GM12878 (cell line): ENCODE measurements around the gene CSAD. TPM values are rescaled to one million over a fixed set of nuclear protein-coding genes. Genes with fewer than 3 reads are reported as not detected.

Source experiments
- ATAC-seq: fragments of 200-7000 bp; cut with Tn5 transposase; 3 replicates; pipeline ENCODE4 v1.9.1; 2020; ENCODE audit warnings: mild to moderate bottlenecking, moderate library complexity
- BruUV-seq: library from RNA; stranded (reverse); fragments of 400-500 nt; replicated peaks from 2 replicates; lab custom pipeline; 2021; lab: Mats Ljungman, UMichigan
- CTCF ChIA-PET: fragments of 300-600 bp; sonication (Branson Sonifier 250); formaldehyde crosslinking; extraction: SDS; loops from one replicate; lab custom pipeline; 2021; ENCODE audit warnings: inconsistent platforms; lab: Yijun Ruan, JAX
- POLR2A ChIA-PET: fragments of 350-600 bp; formaldehyde crosslinking; extraction: SDS; loops from one replicate; lab custom pipeline; 2021; ENCODE audit warnings: inconsistent platforms; lab: Charles Lee
- RAD21 ChIA-PET: fragments of 300-600 bp; sonication (Branson Sonifier 250); formaldehyde crosslinking; loops from one replicate; lab custom pipeline; 2023; ENCODE audit warnings: antibody characterized with exemption; ENCODE audit not compliant: unreplicated experiment; lab: Charles Lee
- SMC1A ChIA-PET: fragments of 300-600 bp; sonication (Branson Sonifier 250); formaldehyde crosslinking; loops from one replicate; lab custom pipeline; 2023; ENCODE audit not compliant: unreplicated experiment, uncharacterized antibody; lab: Charles Lee
- DNase-seq: peaks from one replicate; pipeline ENCODE4 v3.0.0-alpha.2; 2011; ENCODE audit warnings: low read depth, low spot score
- FAIRE-seq: peaks from 3 replicates; lab custom pipeline; 2011; peaks lifted over from hg19 to GRCh38; lab: Jason Lieb, UNC
- H2AFZ ChIP-seq: 2 replicates; pipeline ENCODE4 v1.6.0; 2011; ENCODE audit warnings: low read depth, low read length, control low read depth; ENCODE audit not compliant: control insufficient read depth
- H3K27ac ChIP-seq: 2 replicates; pipeline ENCODE4 v1.5.1; 2011; ENCODE audit warnings: control low read depth; ENCODE audit not compliant: control insufficient read depth, insufficient read depth
- H3K27me3 ChIP-seq, 2 experiments: replicated peaks in 1 of 2; 2 replicates each; pipeline versions ENCODE4 v1.6.0 to v1.6.1; 2011; ENCODE audit warnings: low read length in 1 of 2; ENCODE audit not compliant: control insufficient read depth in 2 of 2, insufficient read depth in 2 of 2
- H3K36me3 ChIP-seq, 2 experiments: 2 replicates each; pipeline ENCODE4 v1.5.1; 2011; ENCODE audit warnings: low read length in 1 of 2; ENCODE audit not compliant: control insufficient read depth in 2 of 2, insufficient read depth in 2 of 2
- H3K4me1 ChIP-seq: 2 replicates; pipeline ENCODE4 v1.6.1; 2011; ENCODE audit warnings: mild to moderate bottlenecking, low read length, moderate library complexity, mixed read lengths; ENCODE audit not compliant: control insufficient read depth, insufficient read depth
- H3K4me2 ChIP-seq: 2 replicates; pipeline ENCODE4 v1.6.0; 2011; ENCODE audit warnings: control low read depth; ENCODE audit not compliant: control insufficient read depth, insufficient read depth
- H3K4me3 ChIP-seq: fragments of 200-600 bp; sonication (generic); 2 replicates; pipeline ENCODE4 v1.5.1; 2016
- H3K79me2 ChIP-seq: 2 replicates; pipeline ENCODE4 v1.6.0; 2011; ENCODE audit warnings: low read length; ENCODE audit not compliant: control insufficient read depth, insufficient read depth
- H3K9ac ChIP-seq: 2 replicates; pipeline ENCODE4 v1.8.0; 2011; ENCODE audit warnings: low read length, control low read depth, mixed read lengths; ENCODE audit not compliant: control insufficient read depth, insufficient read depth
- H3K9me3 ChIP-seq: replicated peaks from 3 replicates; pipeline ENCODE4 v1.5.1; 2011; ENCODE audit warnings: mild to moderate bottlenecking, low read length; ENCODE audit not compliant: control insufficient read depth, insufficient read depth
- H4K20me1 ChIP-seq: 2 replicates; pipeline ENCODE4 v1.6.0; 2011; ENCODE audit not compliant: control insufficient read depth, insufficient read depth
- GABPA ChIP-seq: IDR thresholded peaks from 2 replicates; pipeline ENCODE4 v1.6.1; 2014; ENCODE audit warnings: antibody characterized with exemption, low read depth, mild to moderate bottlenecking, inconsistent platforms
- RUNX3 ChIP-seq: IDR thresholded peaks from 2 replicates; pipeline ENCODE4 v1.6.1; 2012; ENCODE audit warnings: low read length, inconsistent platforms
- SMC3 ChIP-seq: IDR thresholded peaks from 2 replicates; pipeline ENCODE4 v1.6.1; 2011; ENCODE audit warnings: low read length, improper control_type of control experiment, borderline replicate concordance
- STAT3 ChIP-seq: IDR thresholded peaks from 2 replicates; pipeline ENCODE4 v1.6.1; 2011; ENCODE audit warnings: low read depth, low read length, improper control_type of control experiment
- ZSCAN29 ChIP-seq: fragments of 450-650 bp; IDR thresholded peaks from 2 replicates; pipeline ENCODE4 v1.6.1; 2017; ENCODE audit warnings: mild to moderate bottlenecking, moderate library complexity
- WGBS: methylation state at CpG from one replicate; pipeline ENCODE4 v1.1.6; 2016; ENCODE audit warnings: low lambda C conversion rate; ENCODE audit not compliant: insufficient replicate concordance, insufficient coverage; ENCODE audit errors: missing lambda C conversion rate; 5-methylcytosine and 5-hydroxymethylcytosine counted together
- in situ Hi-C: fragments of 300-500 bp; cut with MboI; formaldehyde crosslinking; loops from 9 replicates; pipeline ENCODE4 v1.14.3; 2018; ENCODE audit warnings: mixed read lengths
- intact Hi-C: fragments of 100-400 bp; cut with micrococcal nuclease; formaldehyde crosslinking; loops from one replicate; pipeline ENCODE4 v1.14.2; 2022; ENCODE audit not compliant: unreplicated experiment
- polyA plus RNA-seq, 11 experiments: library from polyadenylated mRNA; depleted of rRNA in 4 of 11; unstranded in 6 of 11; stranded (reverse) in 5 of 11; fragments of >200 nt; fragmentation: Nextera tagmentation in 4 of 11; fragmentation: Illumina TruSeq in 1 of 11; extraction: Ambion mirVana in 4 of 11; extraction: Trizol in 1 of 11; gene quantifications; 1 replicate in 1 of 11; 2 replicates in 10 of 11; pipeline versions ENCODE4 v1.2.1 to v1.2.3, GENCODE V29; 2011 to 2016; ENCODE audit warnings: inconsistent platforms in 2 of 11, missing spikeins in 2 of 11, low read depth in 1 of 11
- total RNA-seq, 4 experiments: library from RNA; depleted of rRNA in 3 of 4; stranded (reverse); fragments of >200 nt in 3 of 4; fragmentation: Illumina TruSeq in 1 of 4; extraction: Trizol in 1 of 4; gene quantifications; 2 replicates each; pipeline versions ENCODE4 v1.2.1 to v1.2.3, GENCODE V29; 2013 to 2021
- TF ChIP-seq, protein P1 (sequence below): fragments of 150-350 bp; IDR thresholded peaks from 2 replicates; pipeline ENCODE4 v1.6.1; 2014; ENCODE audit warnings: mild to moderate bottlenecking, low read depth, low read length
- TF ChIP-seq, protein P2 (sequence below): IDR thresholded peaks from 2 replicates; pipeline ENCODE4 v1.6.1; 2012; ENCODE audit warnings: mild to moderate bottlenecking, low read depth, low read length
- TF ChIP-seq, protein P3 (sequence below): IDR thresholded peaks from 2 replicates; pipeline ENCODE4 v1.6.1; 2011; ENCODE audit warnings: borderline replicate concordance, low read depth, mild to moderate bottlenecking, moderate library complexity, low read length; ENCODE audit not compliant: insufficient read depth, poor library complexity, severe bottlenecking

Gene CSAD
- total and polyA plus RNA-seq, 10 of the 15 experiments (the other 5 are each of a cell fraction or from before 2014, with no cell fraction given) = 1.1 to 20.4 (median 6.2) TPM

DNA sequence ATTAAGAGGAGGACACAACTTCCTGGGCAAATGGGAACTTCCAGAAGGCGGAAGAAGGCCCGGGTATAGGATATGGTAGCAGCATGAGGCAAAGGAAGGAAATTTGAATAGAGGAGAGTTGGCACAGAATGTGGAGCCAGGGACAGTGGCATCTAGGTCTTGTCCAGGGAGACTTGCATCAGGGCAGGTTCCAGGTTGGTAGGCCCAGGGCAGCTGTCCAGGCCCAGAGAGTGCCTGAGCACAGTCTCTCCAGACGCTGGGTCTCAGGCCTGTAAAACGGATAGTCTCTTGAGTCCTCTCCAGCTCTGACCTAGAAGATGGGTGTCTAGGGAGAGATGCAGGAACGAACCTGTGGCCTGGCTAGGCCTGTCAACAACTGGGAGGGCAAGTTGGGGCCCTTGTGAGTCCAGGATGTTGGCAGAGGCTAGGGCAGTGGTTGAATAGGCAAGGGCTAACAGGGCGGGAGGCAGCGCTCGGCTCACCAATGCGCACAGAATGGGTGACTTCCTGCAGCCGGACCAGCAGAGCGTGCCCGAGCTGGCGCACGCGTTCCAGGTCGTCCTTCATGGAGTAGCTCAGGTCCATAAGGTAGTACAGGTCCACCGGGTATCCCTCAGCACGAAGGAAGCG, 16.4 kb upstream of the CSAD start:
- no peak for FAIRE-seq
- peaks cover 33% of the 10 kb centered on the region for H3K4me1 ChIP-seq

DNA sequence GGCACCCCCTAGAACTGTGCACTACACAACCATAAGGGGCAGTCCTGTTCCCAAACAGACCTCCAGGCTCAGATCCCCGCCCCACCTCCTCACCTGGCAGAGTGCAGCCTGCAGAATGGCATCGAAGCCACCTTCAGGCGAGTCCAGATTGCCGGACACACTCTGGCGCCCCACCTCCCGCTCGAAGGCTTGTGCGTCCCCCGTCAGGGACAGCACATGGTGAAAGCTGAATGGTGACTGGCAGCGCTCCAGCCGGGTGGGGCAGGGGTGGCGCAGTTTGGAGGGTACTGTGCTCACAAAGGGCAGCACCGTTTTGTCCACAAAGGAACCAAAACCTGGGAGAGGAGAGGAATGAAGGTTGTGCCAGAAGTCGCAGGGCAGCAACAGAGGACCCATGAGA, 15.8 kb upstream of the CSAD start:
- BruUV-seq = no TSS peak
- ChIA-PET POLR2A (interaction anchor here (2.1 kb wide), 1 partner anchor 11 kb away, joined by 6 read pairs; no protein-coding TSS in a partner anchor), SMC1A (interaction anchor here (1.3 kb wide), 1 partner anchor 37 kb away, joined by 5 read pairs; no protein-coding TSS in a partner anchor), RAD21 (interaction anchor here (3.6 kb wide), 1 partner anchor 37 kb away, joined by 25 read pairs; no protein-coding TSS in a partner anchor), CTCF (interaction anchor here (0.7 to 7.7 kb wide), 7 partner anchors 7 to 38 kb away, joined by 3 to 78 read pairs (median 9); partner anchors contain the start of genes CSAD, ITGB7 and ZNF740)
- Histone ChIP-seq H3K27ac (no peak overlapping the region), H3K4me1 (peaks cover 28% of the 10 kb centered on the region), H3K4me2 (no peak overlapping the region), H4K20me1 (no peaks in the 10 kb centered on the region), H3K9ac (no peak overlapping the region), H3K36me3 (peaks cover 54 to 67% of the 10 kb centered on the region in 2 experiments), H3K4me3 (no peak overlapping the region), H2AFZ (no peak overlapping the region), H3K79me2 (peaks cover 22% of the 10 kb centered on the region), H3K27me3 (no peaks in the 10 kb centered on the region), H3K9me3 (no peaks in the 10 kb centered on the region)
- intact Hi-C loops (no loop called here), in situ Hi-C loops (no loop called here)
- ATAC-seq (no peak), FAIRE-seq (no peak), DNase-seq (no peak)
- WGBS = 93% methylated on average over 14 of the region's 14 CpGs
- TF ChIP-seq, protein P1, sequence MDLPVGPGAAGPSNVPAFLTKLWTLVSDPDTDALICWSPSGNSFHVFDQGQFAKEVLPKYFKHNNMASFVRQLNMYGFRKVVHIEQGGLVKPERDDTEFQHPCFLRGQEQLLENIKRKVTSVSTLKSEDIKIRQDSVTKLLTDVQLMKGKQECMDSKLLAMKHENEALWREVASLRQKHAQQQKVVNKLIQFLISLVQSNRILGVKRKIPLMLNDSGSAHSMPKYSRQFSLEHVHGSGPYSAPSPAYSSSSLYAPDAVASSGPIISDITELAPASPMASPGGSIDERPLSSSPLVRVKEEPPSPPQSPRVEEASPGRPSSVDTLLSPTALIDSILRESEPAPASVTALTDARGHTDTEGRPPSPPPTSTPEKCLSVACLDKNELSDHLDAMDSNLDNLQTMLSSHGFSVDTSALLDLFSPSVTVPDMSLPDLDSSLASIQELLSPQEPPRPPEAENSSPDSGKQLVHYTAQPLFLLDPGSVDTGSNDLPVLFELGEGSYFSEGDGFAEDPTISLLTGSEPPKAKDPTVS = no peak
- TF ChIP-seq SMC3 = no peak
- no peak for TF ChIP-seq STAT3
- no peak for TF ChIP-seq RUNX3
- TF ChIP-seq, protein P2, sequence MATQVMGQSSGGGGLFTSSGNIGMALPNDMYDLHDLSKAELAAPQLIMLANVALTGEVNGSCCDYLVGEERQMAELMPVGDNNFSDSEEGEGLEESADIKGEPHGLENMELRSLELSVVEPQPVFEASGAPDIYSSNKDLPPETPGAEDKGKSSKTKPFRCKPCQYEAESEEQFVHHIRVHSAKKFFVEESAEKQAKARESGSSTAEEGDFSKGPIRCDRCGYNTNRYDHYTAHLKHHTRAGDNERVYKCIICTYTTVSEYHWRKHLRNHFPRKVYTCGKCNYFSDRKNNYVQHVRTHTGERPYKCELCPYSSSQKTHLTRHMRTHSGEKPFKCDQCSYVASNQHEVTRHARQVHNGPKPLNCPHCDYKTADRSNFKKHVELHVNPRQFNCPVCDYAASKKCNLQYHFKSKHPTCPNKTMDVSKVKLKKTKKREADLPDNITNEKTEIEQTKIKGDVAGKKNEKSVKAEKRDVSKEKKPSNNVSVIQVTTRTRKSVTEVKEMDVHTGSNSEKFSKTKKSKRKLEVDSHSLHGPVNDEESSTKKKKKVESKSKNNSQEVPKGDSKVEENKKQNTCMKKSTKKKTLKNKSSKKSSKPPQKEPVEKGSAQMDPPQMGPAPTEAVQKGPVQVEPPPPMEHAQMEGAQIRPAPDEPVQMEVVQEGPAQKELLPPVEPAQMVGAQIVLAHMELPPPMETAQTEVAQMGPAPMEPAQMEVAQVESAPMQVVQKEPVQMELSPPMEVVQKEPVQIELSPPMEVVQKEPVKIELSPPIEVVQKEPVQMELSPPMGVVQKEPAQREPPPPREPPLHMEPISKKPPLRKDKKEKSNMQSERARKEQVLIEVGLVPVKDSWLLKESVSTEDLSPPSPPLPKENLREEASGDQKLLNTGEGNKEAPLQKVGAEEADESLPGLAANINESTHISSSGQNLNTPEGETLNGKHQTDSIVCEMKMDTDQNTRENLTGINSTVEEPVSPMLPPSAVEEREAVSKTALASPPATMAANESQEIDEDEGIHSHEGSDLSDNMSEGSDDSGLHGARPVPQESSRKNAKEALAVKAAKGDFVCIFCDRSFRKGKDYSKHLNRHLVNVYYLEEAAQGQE = no peak
- TF ChIP-seq ZSCAN29 = no peak
- TF ChIP-seq, protein P3, sequence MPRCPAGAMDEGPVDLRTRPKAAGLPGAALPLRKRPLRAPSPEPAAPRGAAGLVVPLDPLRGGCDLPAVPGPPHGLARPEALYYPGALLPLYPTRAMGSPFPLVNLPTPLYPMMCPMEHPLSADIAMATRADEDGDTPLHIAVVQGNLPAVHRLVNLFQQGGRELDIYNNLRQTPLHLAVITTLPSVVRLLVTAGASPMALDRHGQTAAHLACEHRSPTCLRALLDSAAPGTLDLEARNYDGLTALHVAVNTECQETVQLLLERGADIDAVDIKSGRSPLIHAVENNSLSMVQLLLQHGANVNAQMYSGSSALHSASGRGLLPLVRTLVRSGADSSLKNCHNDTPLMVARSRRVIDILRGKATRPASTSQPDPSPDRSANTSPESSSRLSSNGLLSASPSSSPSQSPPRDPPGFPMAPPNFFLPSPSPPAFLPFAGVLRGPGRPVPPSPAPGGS = no peak

More for the DNA sequence above, 16.4 kb upstream of the CSAD start:
- TF ChIP-seq GABPA = no peak
- H3K4me3 ChIP-seq = no peak overlapping the region
- SMC1A ChIA-PET = interaction anchor here (1.3 to 2.3 kb wide), 2 partner anchors 9 to 38 kb away, joined by 5 to 10 read pairs; no protein-coding TSS in a partner anchor
- no peaks in the 10 kb centered on the region for H4K20me1 ChIP-seq
- H3K79me2 ChIP-seq = peaks cover 26% of the 10 kb centered on the region
- H3K4me2 ChIP-seq = no peak overlapping the region
- H3K36me3 ChIP-seq = peaks cover 48 to 61% of the 10 kb centered on the region in 2 experiments
- no peaks in the 10 kb centered on the region for H3K9me3 ChIP-seq
- DNase-seq (no peak), ATAC-seq (no peak)
- CTCF ChIA-PET = interaction anchor here (0.9 to 7.7 kb wide), 6 partner anchors 8 to 131 kb away, joined by 3 to 78 read pairs (median 14); partner anchors contain the start of genes CSAD, ITGB7 and ZNF740
- H3K9ac ChIP-seq = no peak overlapping the region
- intact Hi-C loops (no loop called here), in situ Hi-C loops (no loop called here)
- POLR2A ChIA-PET = interaction anchor here (0.7 to 1.2 kb wide), 2 partner anchors 9 to 116 kb away, joined by 3 to 5 read pairs; no protein-coding TSS in a partner anchor
- no TSS peak for BruUV-seq
- H3K27me3 ChIP-seq = no peaks in the 10 kb centered on the region
- no peak overlapping the region for H3K27ac ChIP-seq
- RAD21 ChIA-PET = interaction anchor here (0.6 to 3.6 kb wide), 4 partner anchors 14 to 54 kb away, joined by 3 to 25 read pairs (median 4); a partner anchor contains a TSS
- 56% methylated on average over 19 of the region's 19 CpGs for WGBS
- H2AFZ ChIP-seq = no peak overlapping the region
